GM13977 (cell line): ENCODE data around the gene ATP7B.

ENCODE experiments used
- DNase-seq: peaks from one replicate; pipeline ENCODE4 v3.0.0; 2012; ENCODE audit warnings: low spot score
- CTCF ChIP-seq: IDR thresholded peaks from 2 replicates; pipeline ENCODE4 v1.5.1; 2012; ENCODE audit warnings: mild to moderate bottlenecking, control low read depth; ENCODE audit not compliant: insufficient read depth; ENCODE audit errors: extremely low read depth, missing control alignments
- in situ Hi-C: fragments of 300-500 bp; cut with MboI; formaldehyde crosslinking; loops from one replicate; pipeline ENCODE4 v1.12.0; 2022; ENCODE audit warnings: low sequenced_read_pairs, low pct_unique_long_range_greater_than_20kb, mixed read lengths, inconsistent platforms; ENCODE audit not compliant: unreplicated experiment

Gene ATP7B

GRCh38 chr13:51921790-51922740 is 89.2 kb downstream of the ATP7B start:
- in situ Hi-C loops = no loop called here
- TF ChIP-seq CTCF = no peak
- no peak for DNase-seq

- no peak for TF ChIP-seq CTCF
- in situ Hi-C loops = no loop called here
- no peak for DNase-seq
Measured at GRCh38 chr13:51920786-51921185, 90.5 kb downstream of the ATP7B start.

- in situ Hi-C loops = no loop called here
- DNase-seq = no peak
- TF ChIP-seq CTCF = no peak
Measured at GRCh38 chr13:51920267-51920666, 91.0 kb downstream of the ATP7B start.

- no peak for TF ChIP-seq CTCF
- DNase-seq = no peak
- in situ Hi-C loops = no loop called here
Measured at GRCh38 chr13:51919531-51919930, 91.7 kb downstream of the ATP7B start.

- DNase-seq = no peak
- in situ Hi-C loops = no loop called here
- no peak for TF ChIP-seq CTCF
Measured at GRCh38 chr13:51916962-51917361, 94.3 kb downstream of the ATP7B start.

GRCh38 chr13:51916051-51916818 is 95.0 kb downstream of the ATP7B start:
- no peak for DNase-seq
- TF ChIP-seq CTCF = no peak
- in situ Hi-C loops = no loop called here
